Panc1 (cell line): Measurements from ENCODE around the gene GOSR1. TPM values are rescaled to one million over a fixed set of nuclear protein-coding genes. Genes with fewer than 3 reads are reported as not detected.
"Not testable (repeated sequence)": the region's sequence is repeated elsewhere in the genome, so short reads cannot be mapped to it uniquely, and the experiment has no call there.

Experiments used
- ATAC-seq: fragments of 200-7000 bp; cut with Tn5 transposase; 2 replicates; pipeline ENCODE4 v1.9.1; 2020; ENCODE audit warnings: mild to moderate bottlenecking, moderate library complexity
- BruUV-seq: library from RNA; stranded (reverse); fragments of 400-500 nt; replicated peaks from 2 replicates; lab custom pipeline; 2021; lab: Mats Ljungman, UMichigan
- CTCF ChIA-PET: fragments of 300-600 bp; sonication (Branson Sonifier 250); formaldehyde crosslinking; loops from one replicate; lab custom pipeline; 2022; ENCODE audit warnings: antibody characterized with exemption; lab: Charles Lee
- POLR2A ChIA-PET: fragments of 300-600 bp; sonication (Branson Sonifier 250); formaldehyde crosslinking; loops from one replicate; lab custom pipeline; 2022; ENCODE audit warnings: antibody characterized with exemption; lab: Charles Lee
- DNase-seq: peaks from one replicate; pipeline ENCODE4 v3.0.0-alpha.2; 2010; ENCODE audit warnings: low read depth, low spot score
- H3K27ac ChIP-seq: 2 replicates; pipeline ENCODE4 v1.5.1; 2011; ENCODE audit warnings: mild to moderate bottlenecking, low read length, inconsistent platforms
- H3K27me3 ChIP-seq: fragments of 200-500 bp; sonication (Bioruptor generic); 2 replicates; pipeline ENCODE4 v1.6.0; 2014; ENCODE audit warnings: low read length, inconsistent platforms; ENCODE audit not compliant: control insufficient read depth, insufficient read depth
- H3K36me3 ChIP-seq: fragments of 200-500 bp; sonication (Bioruptor generic); 2 replicates; pipeline ENCODE4 v1.5.1; 2014; ENCODE audit warnings: inconsistent platforms, mild to moderate bottlenecking, low read length, moderate library complexity; ENCODE audit not compliant: control insufficient read depth, insufficient read depth
- H3K4me1 ChIP-seq: 2 replicates; pipeline ENCODE4 v1.5.1; 2011; ENCODE audit warnings: inconsistent platforms, mild to moderate bottlenecking, low read length, moderate library complexity; ENCODE audit not compliant: control insufficient read depth, insufficient read depth
- H3K4me3 ChIP-seq, 2 experiments: 2 replicates each; pipeline ENCODE4 v1.5.1; 2011 to 2012; ENCODE audit warnings: low read depth in 2 of 2, low read length in 2 of 2, mild to moderate bottlenecking in 2 of 2, inconsistent platforms in 1 of 2, moderate library complexity in 1 of 2
- H3K9me3 ChIP-seq: fragments of 200-500 bp; sonication (Bioruptor generic); 2 replicates; pipeline ENCODE4 v1.5.1; 2014; ENCODE audit warnings: low read depth, mild to moderate bottlenecking, inconsistent platforms, low read length, moderate library complexity; ENCODE audit not compliant: control insufficient read depth, insufficient read depth
- POLR2AphosphoS5 ChIP-seq: IDR thresholded peaks from 2 replicates; pipeline ENCODE4 v1.6.1; 2012; ENCODE audit warnings: mild to moderate bottlenecking, low read depth, low read length, moderate library complexity
- SIN3A ChIP-seq: IDR thresholded peaks from 2 replicates; pipeline ENCODE4 v1.6.1; 2012; ENCODE audit warnings: low read depth, mild to moderate bottlenecking, low read length, moderate library complexity, borderline replicate concordance; ENCODE audit not compliant: insufficient read depth
- TCF7L2 ChIP-seq: IDR thresholded peaks from 2 replicates; pipeline ENCODE4 v1.6.1; 2011; ENCODE audit warnings: mild to moderate bottlenecking, low read depth, low read length, inconsistent platforms
- in situ Hi-C: cut with HindIII; loops from 2 replicates; pipeline ENCODE4 v1.10.0; 2016; ENCODE audit warnings: low sequenced_read_pairs, low pct_unique_long_range_greater_than_20kb
- intact Hi-C: fragments of 100-400 bp; cut with micrococcal nuclease; formaldehyde crosslinking; loops from one replicate; pipeline ENCODE4 v1.10.0; 2022; ENCODE audit not compliant: unreplicated experiment
- total RNA-seq: library from RNA; stranded (reverse); gene quantifications from one replicate; pipeline ENCODE4 v1.2.1, GENCODE V29; 2021; ENCODE audit not compliant: unreplicated experiment
- TF ChIP-seq, protein P1 (sequence below): fragments of 450-650 bp; IDR thresholded peaks from 2 replicates; pipeline ENCODE4 v1.5.1; 2017; ENCODE audit warnings: mild to moderate bottlenecking
- TF ChIP-seq, protein P2 (sequence below), 2 experiments: IDR thresholded peaks; 2 replicates each; pipeline ENCODE4 v1.6.1; 2011 to 2012; ENCODE audit warnings: low read depth in 2 of 2, control low read depth in 1 of 2, low read length in 1 of 2, mild to moderate bottlenecking in 1 of 2, moderate library complexity in 1 of 2; ENCODE audit not compliant: insufficient read depth in 1 of 2

GOSR1 gene
- total RNA-seq, 1 experiment from 2014 or later: 68.0 TPM

DNA sequence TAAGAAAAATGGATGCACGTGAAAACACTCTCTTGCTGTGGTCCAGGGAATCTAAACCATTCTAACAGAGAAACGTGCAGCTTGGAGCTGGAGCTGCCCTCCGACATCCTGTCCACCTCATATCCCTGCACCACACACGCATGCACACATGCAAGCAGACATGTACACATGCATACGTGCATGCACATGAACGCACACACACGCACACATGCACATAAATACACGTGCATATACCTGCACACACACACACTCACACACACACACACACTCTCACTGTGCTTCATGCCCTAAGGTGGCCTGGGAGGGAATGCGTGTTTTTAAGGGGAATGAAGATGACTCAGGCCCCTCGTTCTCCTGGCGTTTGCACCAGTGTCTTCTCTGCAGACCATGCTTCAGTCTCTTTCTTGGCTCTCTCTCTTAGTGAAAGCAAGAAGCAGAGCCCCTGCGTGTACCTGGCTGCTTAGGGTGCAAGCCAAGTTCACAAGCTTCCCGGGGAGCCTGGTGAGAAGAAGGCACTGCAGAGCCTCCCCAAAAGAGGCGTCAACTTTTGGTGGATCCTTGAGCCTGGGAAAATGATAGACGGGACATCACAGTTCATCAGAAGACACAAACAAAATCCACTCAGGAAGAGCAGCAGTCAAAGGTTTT lies 72.8 kb downstream of the GOSR1 start:
- in situ Hi-C loops: no loop called here
- Histone ChIP-seq H3K27ac (no peak overlapping the region), H3K27me3 (no peaks in the 10 kb centered on the region), H3K36me3 (no peaks in the 10 kb centered on the region), H3K9me3 (no peaks in the 10 kb centered on the region), H3K4me1 (no peaks in the 10 kb centered on the region), H3K4me3 (no peak overlapping the region)
- ChIA-PET CTCF (no interaction called here), POLR2A (no interaction called here)
- TF ChIP-seq SIN3A: no peak
- TF ChIP-seq, protein P1, sequence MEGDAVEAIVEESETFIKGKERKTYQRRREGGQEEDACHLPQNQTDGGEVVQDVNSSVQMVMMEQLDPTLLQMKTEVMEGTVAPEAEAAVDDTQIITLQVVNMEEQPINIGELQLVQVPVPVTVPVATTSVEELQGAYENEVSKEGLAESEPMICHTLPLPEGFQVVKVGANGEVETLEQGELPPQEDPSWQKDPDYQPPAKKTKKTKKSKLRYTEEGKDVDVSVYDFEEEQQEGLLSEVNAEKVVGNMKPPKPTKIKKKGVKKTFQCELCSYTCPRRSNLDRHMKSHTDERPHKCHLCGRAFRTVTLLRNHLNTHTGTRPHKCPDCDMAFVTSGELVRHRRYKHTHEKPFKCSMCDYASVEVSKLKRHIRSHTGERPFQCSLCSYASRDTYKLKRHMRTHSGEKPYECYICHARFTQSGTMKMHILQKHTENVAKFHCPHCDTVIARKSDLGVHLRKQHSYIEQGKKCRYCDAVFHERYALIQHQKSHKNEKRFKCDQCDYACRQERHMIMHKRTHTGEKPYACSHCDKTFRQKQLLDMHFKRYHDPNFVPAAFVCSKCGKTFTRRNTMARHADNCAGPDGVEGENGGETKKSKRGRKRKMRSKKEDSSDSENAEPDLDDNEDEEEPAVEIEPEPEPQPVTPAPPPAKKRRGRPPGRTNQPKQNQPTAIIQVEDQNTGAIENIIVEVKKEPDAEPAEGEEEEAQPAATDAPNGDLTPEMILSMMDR: no peak
- TF ChIP-seq TCF7L2: no peak
- TF ChIP-seq, protein P2, sequence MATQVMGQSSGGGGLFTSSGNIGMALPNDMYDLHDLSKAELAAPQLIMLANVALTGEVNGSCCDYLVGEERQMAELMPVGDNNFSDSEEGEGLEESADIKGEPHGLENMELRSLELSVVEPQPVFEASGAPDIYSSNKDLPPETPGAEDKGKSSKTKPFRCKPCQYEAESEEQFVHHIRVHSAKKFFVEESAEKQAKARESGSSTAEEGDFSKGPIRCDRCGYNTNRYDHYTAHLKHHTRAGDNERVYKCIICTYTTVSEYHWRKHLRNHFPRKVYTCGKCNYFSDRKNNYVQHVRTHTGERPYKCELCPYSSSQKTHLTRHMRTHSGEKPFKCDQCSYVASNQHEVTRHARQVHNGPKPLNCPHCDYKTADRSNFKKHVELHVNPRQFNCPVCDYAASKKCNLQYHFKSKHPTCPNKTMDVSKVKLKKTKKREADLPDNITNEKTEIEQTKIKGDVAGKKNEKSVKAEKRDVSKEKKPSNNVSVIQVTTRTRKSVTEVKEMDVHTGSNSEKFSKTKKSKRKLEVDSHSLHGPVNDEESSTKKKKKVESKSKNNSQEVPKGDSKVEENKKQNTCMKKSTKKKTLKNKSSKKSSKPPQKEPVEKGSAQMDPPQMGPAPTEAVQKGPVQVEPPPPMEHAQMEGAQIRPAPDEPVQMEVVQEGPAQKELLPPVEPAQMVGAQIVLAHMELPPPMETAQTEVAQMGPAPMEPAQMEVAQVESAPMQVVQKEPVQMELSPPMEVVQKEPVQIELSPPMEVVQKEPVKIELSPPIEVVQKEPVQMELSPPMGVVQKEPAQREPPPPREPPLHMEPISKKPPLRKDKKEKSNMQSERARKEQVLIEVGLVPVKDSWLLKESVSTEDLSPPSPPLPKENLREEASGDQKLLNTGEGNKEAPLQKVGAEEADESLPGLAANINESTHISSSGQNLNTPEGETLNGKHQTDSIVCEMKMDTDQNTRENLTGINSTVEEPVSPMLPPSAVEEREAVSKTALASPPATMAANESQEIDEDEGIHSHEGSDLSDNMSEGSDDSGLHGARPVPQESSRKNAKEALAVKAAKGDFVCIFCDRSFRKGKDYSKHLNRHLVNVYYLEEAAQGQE (IDR thresholded peaks at IDR 0.05; ENCODE audit: insufficient read depth in 1 of 2, low read depth in 2 of 2, low read length in 1 of 2): no peak
- TF ChIP-seq POLR2AphosphoS5: no peak
- DNase-seq (no peak), ATAC-seq (no peak)
- no TSS peak for BruUV-seq
- intact Hi-C loops: no loop called here

GRCh38 chr17:30550512-30551273 lies 73.5 kb downstream of the GOSR1 start:
- in situ Hi-C loops: no loop called here
- ATAC-seq (no peak), DNase-seq (no peak)
- Histone ChIP-seq H3K27ac (no peak overlapping the region), H3K36me3 (no peaks in the 10 kb centered on the region), H3K9me3 (no peaks in the 10 kb centered on the region), H3K4me1 (no peaks in the 10 kb centered on the region), H3K27me3 (no peaks in the 10 kb centered on the region), H3K4me3 (no peak overlapping the region)
- POLR2A ChIA-PET: no interaction called here
- intact Hi-C loops: no loop called here
- TF ChIP-seq, protein P2 (IDR thresholded peaks at IDR 0.05; ENCODE audit: insufficient read depth in 1 of 2, low read depth in 2 of 2, low read length in 1 of 2): no peak
- CTCF ChIA-PET: no interaction called here
- BruUV-seq: no TSS peak

DNA sequence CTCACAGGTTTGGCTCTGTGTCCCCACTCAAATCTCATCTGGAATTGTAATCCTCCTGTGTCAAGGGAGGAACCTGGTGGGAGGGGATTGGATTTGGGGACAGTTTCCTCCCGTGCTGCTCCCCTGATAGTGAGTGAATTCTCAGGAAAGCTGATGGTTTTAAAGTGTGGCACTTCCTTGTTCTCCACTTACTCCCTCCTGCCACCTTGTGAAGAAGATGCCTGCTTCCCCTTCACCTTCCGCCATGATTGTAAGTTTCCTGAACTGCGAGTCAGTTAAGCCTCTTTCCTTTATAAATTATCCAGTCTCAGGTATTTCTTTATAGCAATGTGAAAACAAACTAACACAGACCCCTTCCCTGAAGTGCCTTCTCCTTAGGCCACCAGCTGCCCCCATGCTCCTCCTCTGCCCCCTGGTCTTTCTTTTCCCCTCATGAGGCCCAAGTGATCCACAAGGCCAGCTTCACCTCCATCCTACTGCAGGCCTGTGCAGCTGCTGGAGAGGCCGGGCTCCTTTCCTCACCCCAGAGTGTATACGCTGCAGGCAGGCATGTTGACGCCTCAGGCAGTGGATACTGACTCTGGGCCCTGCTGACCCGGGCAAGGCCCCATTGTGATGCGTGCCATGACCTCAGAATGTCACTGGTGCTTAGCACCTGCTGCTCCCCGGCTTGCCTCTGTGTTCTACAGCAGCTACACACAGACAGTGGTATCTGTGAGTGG lies 74.2 kb downstream of the GOSR1 start:
- H3K9me3 ChIP-seq, DNase-seq, H3K4me3 ChIP-seq, H3K27ac ChIP-seq, BruUV-seq, H3K27me3 ChIP-seq, in situ Hi-C loops, ATAC-seq, intact Hi-C loops, H3K36me3 ChIP-seq, POLR2A ChIA-PET, H3K4me1 ChIP-seq: not testable (repeated sequence)
- CTCF ChIA-PET: interaction anchor here (0.6 kb wide), 1 partner anchor 48 kb away, joined by 4 read pairs; no protein-coding TSS in a partner anchor
